Rectal smooth muscle tissue (tissue), 1 donor: ENCODE data around the gene CCSER1.
"Not testable (repeated sequence)": the region's sequence is repeated elsewhere in the genome, so short reads cannot be mapped to it uniquely, and the experiment has no call there.

Experiments used
- H3K27ac ChIP-seq: one replicate; pipeline ENCODE4 v1.7.0; 2013; ENCODE audit warnings: low read depth, low read length, inconsistent platforms
- H3K27me3 ChIP-seq: one replicate; pipeline ENCODE4 v1.7.0; 2013; ENCODE audit warnings: low read length; ENCODE audit not compliant: control insufficient read depth, insufficient read depth
- H3K36me3 ChIP-seq: one replicate; pipeline ENCODE4 v1.7.0; 2013; ENCODE audit warnings: low read length; ENCODE audit not compliant: control insufficient read depth, insufficient read depth
- H3K4me1 ChIP-seq: one replicate; pipeline ENCODE4 v1.7.0; 2013; ENCODE audit warnings: low read length; ENCODE audit not compliant: control insufficient read depth, insufficient read depth
- H3K4me3 ChIP-seq: one replicate; pipeline ENCODE4 v1.7.0; 2013; ENCODE audit warnings: low read length
- H3K9ac ChIP-seq: one replicate; pipeline ENCODE4 v1.7.0; 2013; ENCODE audit warnings: low read length

Gene CCSER1

GRCh38 chr4:91434631-91435030 is 1307.4 kb downstream of the CCSER1 start:
- Histone ChIP-seq H3K4me1 (no peaks in the 10 kb centered on the region), H3K9ac (no peak overlapping the region), H3K4me3 (no peak overlapping the region), H3K36me3 (no peaks in the 10 kb centered on the region), H3K27me3 (no peaks in the 10 kb centered on the region), H3K27ac (no peak overlapping the region)

- Histone ChIP-seq H3K27me3 (no peaks in the 10 kb centered on the region), H3K27ac (no peak overlapping the region)
Observed at GRCh38 chr4:91436556-91436955, 1309.4 kb downstream of the CCSER1 start.

GRCh38 chr4:91447168-91447567 is 1320.0 kb downstream of the CCSER1 start:
- H3K27me3 ChIP-seq: no peaks in the 10 kb centered on the region

More at GRCh38 chr4:91436556-91436955, 1309.4 kb downstream of the CCSER1 start:
- no peaks in the 10 kb centered on the region for H3K4me1 ChIP-seq
- H3K4me3 ChIP-seq: no peak overlapping the region
- no peak overlapping the region for H3K9ac ChIP-seq
- H3K36me3 ChIP-seq: no peaks in the 10 kb centered on the region

GRCh38 chr4:91448668-91449330 is 1321.6 kb downstream of the CCSER1 start:
- H3K36me3 ChIP-seq: no peaks in the 10 kb centered on the region
- H3K27ac ChIP-seq: no peak overlapping the region
- H3K9ac ChIP-seq: no peak overlapping the region
- H3K4me1 ChIP-seq: no peaks in the 10 kb centered on the region
- no peaks in the 10 kb centered on the region for H3K27me3 ChIP-seq
- no peak overlapping the region for H3K4me3 ChIP-seq

More at GRCh38 chr4:91447168-91447567, 1320.0 kb downstream of the CCSER1 start:
- H3K27ac ChIP-seq: no peak overlapping the region
- H3K9ac ChIP-seq: no peak overlapping the region
- no peaks in the 10 kb centered on the region for H3K4me1 ChIP-seq
- no peak overlapping the region for H3K4me3 ChIP-seq
- H3K36me3 ChIP-seq: no peaks in the 10 kb centered on the region

- Histone ChIP-seq H3K27ac (no peak overlapping the region), H3K9ac (no peak overlapping the region), H3K4me1 (no peaks in the 10 kb centered on the region), H3K27me3 (no peaks in the 10 kb centered on the region), H3K36me3 (no peaks in the 10 kb centered on the region), H3K4me3 (no peak overlapping the region)
Observed at GRCh38 chr4:91454111-91454510, 1326.9 kb downstream of the CCSER1 start.

- H3K27ac ChIP-seq, H3K4me3 ChIP-seq, H3K9ac ChIP-seq, H3K4me1 ChIP-seq, H3K27me3 ChIP-seq, H3K36me3 ChIP-seq: not testable (repeated sequence)
Observed at GRCh38 chr4:91462566-91462965, 1335.4 kb downstream of the CCSER1 start.

GRCh38 chr4:91470671-91471070 is 1343.5 kb downstream of the CCSER1 start:
- Histone ChIP-seq H3K4me1 (no peaks in the 10 kb centered on the region), H3K9ac (no peak overlapping the region), H3K27ac (no peak overlapping the region), H3K27me3 (no peaks in the 10 kb centered on the region), H3K4me3 (no peak overlapping the region), H3K36me3 (no peaks in the 10 kb centered on the region)

- H3K27ac ChIP-seq: no peak overlapping the region
- H3K9ac ChIP-seq: no peak overlapping the region
- no peaks in the 10 kb centered on the region for H3K4me1 ChIP-seq
- H3K4me3 ChIP-seq: no peak overlapping the region
- H3K27me3 ChIP-seq: no peaks in the 10 kb centered on the region
- H3K36me3 ChIP-seq: no peaks in the 10 kb centered on the region
Observed at GRCh38 chr4:91471280-91471679, 1344.1 kb downstream of the CCSER1 start.

- Histone ChIP-seq H3K9ac (no peak overlapping the region), H3K4me3 (no peak overlapping the region), H3K36me3 (no peaks in the 10 kb centered on the region), H3K4me1 (no peaks in the 10 kb centered on the region), H3K27ac (no peak overlapping the region), H3K27me3 (no peaks in the 10 kb centered on the region)
Observed at GRCh38 chr4:91472046-91472445, 1344.9 kb downstream of the CCSER1 start.

- H3K36me3 ChIP-seq: no peaks in the 10 kb centered on the region
- H3K4me3 ChIP-seq: no peak overlapping the region
- no peaks in the 10 kb centered on the region for H3K27me3 ChIP-seq
- no peak overlapping the region for H3K27ac ChIP-seq
- H3K4me1 ChIP-seq: no peaks in the 10 kb centered on the region
- no peak overlapping the region for H3K9ac ChIP-seq
Observed at GRCh38 chr4:91485415-91485814, 1358.2 kb downstream of the CCSER1 start.

- no peak overlapping the region for H3K9ac ChIP-seq
- no peak overlapping the region for H3K27ac ChIP-seq
- no peaks in the 10 kb centered on the region for H3K4me1 ChIP-seq
- no peaks in the 10 kb centered on the region for H3K36me3 ChIP-seq
- no peak overlapping the region for H3K4me3 ChIP-seq
- no peaks in the 10 kb centered on the region for H3K27me3 ChIP-seq
Observed at GRCh38 chr4:91488946-91489345, 1361.8 kb downstream of the CCSER1 start.

GRCh38 chr4:91497892-91498291 is 1370.7 kb downstream of the CCSER1 start:
- H3K27ac ChIP-seq: no peak overlapping the region

GRCh38 chr4:91502365-91502764 is 1375.2 kb downstream of the CCSER1 start:
- H3K9ac ChIP-seq: no peak overlapping the region
- no peaks in the 10 kb centered on the region for H3K36me3 ChIP-seq
- no peaks in the 10 kb centered on the region for H3K27me3 ChIP-seq
- no peak overlapping the region for H3K27ac ChIP-seq
- no peaks in the 10 kb centered on the region for H3K4me1 ChIP-seq
- no peak overlapping the region for H3K4me3 ChIP-seq

More at GRCh38 chr4:91497892-91498291, 1370.7 kb downstream of the CCSER1 start:
- Histone ChIP-seq H3K27me3 (no peaks in the 10 kb centered on the region), H3K4me1 (no peaks in the 10 kb centered on the region), H3K9ac (no peak overlapping the region), H3K36me3 (no peaks in the 10 kb centered on the region), H3K4me3 (no peak overlapping the region)
